Measurements from ENCODE around the gene RAB33B.
"Not testable (repeated sequence)": the region's sequence is repeated elsewhere in the genome, so short reads cannot be mapped to it uniquely, and the experiment has no call there.

Gene RAB33B

GRCh38 chr4:139458999-139459398 lies 5.1 kb downstream of the RAB33B start:
- no peak overlapping the region for H3K27ac ChIP-seq (ENCODE audit: low read depth, low read length, poor library complexity, severe bottlenecking)
- TF ChIP-seq CTCF (IDR thresholded peaks at IDR 0.05; ENCODE audit: low read length) (no peak), EZH2 (IDR thresholded peaks at IDR 0.05; ENCODE audit: borderline replicate concordance, low read length) (no peak)

GRCh38 chr4:139460565-139460964 lies 6.6 kb downstream of the RAB33B start:
- no peaks in the 10 kb centered on the region for H4K20me1 ChIP-seq (ENCODE audit: insufficient read depth, low read length)
- no peaks in the 10 kb centered on the region for H3K9me2 ChIP-seq (ENCODE audit: low read depth, low read length)

More at GRCh38 chr4:139458999-139459398, 5.1 kb downstream of the RAB33B start:
- no peaks in the 10 kb centered on the region for H3K36me3 ChIP-seq (ENCODE audit: insufficient read depth, low read length)
- H3K9me2 ChIP-seq (ENCODE audit: low read depth, low read length): no peaks in the 10 kb centered on the region
- no peak overlapping the region for H3K4me2 ChIP-seq (ENCODE audit: low read length)
- peaks cover 46% of the 10 kb centered on the region for H3K79me2 ChIP-seq (ENCODE audit: insufficient read depth, low read length)
- no peak overlapping the region for H3K9ac ChIP-seq (ENCODE audit: low read length)
- no peaks in the 10 kb centered on the region for H4K20me1 ChIP-seq (ENCODE audit: insufficient read depth, low read length)
- no peak overlapping the region for H2AFZ ChIP-seq (ENCODE audit: low read length)
- no peaks in the 10 kb centered on the region for H3K9me3 ChIP-seq (ENCODE audit: low read length)
- H3F3A ChIP-seq (ENCODE audit: insufficient read depth, low read length): no peaks in the 10 kb centered on the region
- no peaks in the 10 kb centered on the region for H3K27me3 ChIP-seq (ENCODE audit: insufficient read depth, low read length)
- H3K4me3 ChIP-seq (ENCODE audit: low read depth, low read length, poor library complexity, severe bottlenecking): no peak overlapping the region
- H3K4me1 ChIP-seq (ENCODE audit: insufficient read depth, low read length, severe bottlenecking): peaks cover 30% of the 10 kb centered on the region

GRCh38 chr4:139461022-139461628 lies 7.2 kb downstream of the RAB33B start:
- Histone ChIP-seq H3K4me2 (ENCODE audit: low read length) (no peak overlapping the region), H3K9me3 (ENCODE audit: low read length) (no peaks in the 10 kb centered on the region), H2AFZ (ENCODE audit: low read length) (no peak overlapping the region), H3K9me2 (ENCODE audit: low read depth, low read length) (no peaks in the 10 kb centered on the region), H3K27ac (ENCODE audit: low read depth, low read length, poor library complexity, severe bottlenecking) (no peak overlapping the region), H3K27me3 (ENCODE audit: insufficient read depth, low read length) (no peaks in the 10 kb centered on the region), H3K36me3 (ENCODE audit: insufficient read depth, low read length) (no peaks in the 10 kb centered on the region), H4K20me1 (ENCODE audit: insufficient read depth, low read length) (no peaks in the 10 kb centered on the region), H3K79me2 (ENCODE audit: insufficient read depth, low read length) (peaks cover 35% of the 10 kb centered on the region), H3K4me1 (ENCODE audit: insufficient read depth, low read length, severe bottlenecking) (peaks cover 15% of the 10 kb centered on the region), H3K4me3 (ENCODE audit: low read depth, low read length, poor library complexity, severe bottlenecking) (no peak overlapping the region), H3F3A (ENCODE audit: insufficient read depth, low read length) (no peaks in the 10 kb centered on the region), H3K9ac (ENCODE audit: low read length) (no peak overlapping the region)
- TF ChIP-seq EZH2 (IDR thresholded peaks at IDR 0.05; ENCODE audit: borderline replicate concordance, low read length): no peak
- no peak for TF ChIP-seq CTCF (IDR thresholded peaks at IDR 0.05; ENCODE audit: low read length)

More at GRCh38 chr4:139460565-139460964, 6.6 kb downstream of the RAB33B start:
- H3K9ac ChIP-seq (ENCODE audit: low read length): no peak overlapping the region
- no peaks in the 10 kb centered on the region for H3F3A ChIP-seq (ENCODE audit: insufficient read depth, low read length)
- H3K4me1 ChIP-seq (ENCODE audit: insufficient read depth, low read length, severe bottlenecking): peaks cover 21% of the 10 kb centered on the region
- no peak for TF ChIP-seq EZH2 (IDR thresholded peaks at IDR 0.05; ENCODE audit: borderline replicate concordance, low read length)
- no peak for TF ChIP-seq CTCF (IDR thresholded peaks at IDR 0.05; ENCODE audit: low read length)
- peaks cover 35% of the 10 kb centered on the region for H3K79me2 ChIP-seq (ENCODE audit: insufficient read depth, low read length)
- H3K36me3 ChIP-seq (ENCODE audit: insufficient read depth, low read length): no peaks in the 10 kb centered on the region
- H2AFZ ChIP-seq (ENCODE audit: low read length): no peak overlapping the region
- H3K27ac ChIP-seq (ENCODE audit: low read depth, low read length, poor library complexity, severe bottlenecking): no peak overlapping the region
- no peak overlapping the region for H3K4me2 ChIP-seq (ENCODE audit: low read length)
- no peaks in the 10 kb centered on the region for H3K9me3 ChIP-seq (ENCODE audit: low read length)
- no peak overlapping the region for H3K4me3 ChIP-seq (ENCODE audit: low read depth, low read length, poor library complexity, severe bottlenecking)
- H3K27me3 ChIP-seq (ENCODE audit: insufficient read depth, low read length): no peaks in the 10 kb centered on the region

- H2AFZ ChIP-seq (ENCODE audit: low read length); H3K4me2 ChIP-seq (ENCODE audit: low read length); H3F3A ChIP-seq (ENCODE audit: insufficient read depth, low read length); H3K4me3 ChIP-seq (ENCODE audit: low read depth, low read length, poor library complexity, severe bottlenecking); H3K36me3 ChIP-seq (ENCODE audit: insufficient read depth, low read length); H3K27ac ChIP-seq (ENCODE audit: low read depth, low read length, poor library complexity, severe bottlenecking); H3K9me2 ChIP-seq (ENCODE audit: low read depth, low read length); H4K20me1 ChIP-seq (ENCODE audit: insufficient read depth, low read length); H3K9ac ChIP-seq (ENCODE audit: low read length); H3K27me3 ChIP-seq (ENCODE audit: insufficient read depth, low read length); H3K4me1 ChIP-seq (ENCODE audit: insufficient read depth, low read length, severe bottlenecking); H3K9me3 ChIP-seq (ENCODE audit: low read length): not testable (repeated sequence)
- H3K79me2 ChIP-seq (ENCODE audit: insufficient read depth, low read length): peaks cover 20% of the 10 kb centered on the region
Observed at GRCh38 chr4:139464512-139464911, 10.6 kb downstream of the RAB33B start.

Data from OCI-LY1 (cell line).